GM21576 (cell line): ENCODE data around the gene TMEM240.
"Not testable (repeated sequence)": the region's sequence is repeated elsewhere in the genome, so short reads cannot be mapped to it uniquely, and the experiment has no call there.

Experiments
- ATAC-seq: cut with Tn5 transposase; IDR thresholded peaks from one replicate; pipeline ENCODE4 v1.9.1; 2021; ENCODE audit warnings: mild to moderate bottlenecking, moderate library complexity; ENCODE audit not compliant: unreplicated experiment

The TMEM240 gene

GRCh38 chr1:1558591-1558990, 18.2 kb upstream of the TMEM240 start:
- ATAC-seq = no peak

GRCh38 chr1:1557688-1558087, 17.3 kb upstream of the TMEM240 start:
- not testable (repeated sequence) for ATAC-seq

- not testable (repeated sequence) for ATAC-seq
These were observed 16.5 kb upstream of the TMEM240 start for GRCh38 chr1:1556961-1557360.

GRCh38 chr1:1556505-1556904, 16.1 kb upstream of the TMEM240 start:
- ATAC-seq = no peak

- no peak for ATAC-seq
These were observed 14.8 kb upstream of the TMEM240 start for GRCh38 chr1:1554926-1555915.

GRCh38 chr1:1554550-1554925, 14.1 kb upstream of the TMEM240 start:
- ATAC-seq = no peak

GRCh38 chr1:1553821-1554494, 13.5 kb upstream of the TMEM240 start:
- no peak for ATAC-seq

GRCh38 chr1:1552263-1552639, 11.8 kb upstream of the TMEM240 start:
- no peak for ATAC-seq

GRCh38 chr1:1551524-1552262, 11.3 kb upstream of the TMEM240 start:
- no peak for ATAC-seq

GRCh38 chr1:1550591-1551432, 10.4 kb upstream of the TMEM240 start:
- ATAC-seq = no peak

- ATAC-seq = no peak
These were observed 9.7 kb upstream of the TMEM240 start for GRCh38 chr1:1550087-1550486.

GRCh38 chr1:1548591-1548990, 8.2 kb upstream of the TMEM240 start:
- ATAC-seq = no peak

GRCh38 chr1:1547476-1547875, 7.1 kb upstream of the TMEM240 start:
- no peak for ATAC-seq

- no peak for ATAC-seq
These were observed 6.6 kb upstream of the TMEM240 start for GRCh38 chr1:1547011-1547410.

GRCh38 chr1:1545946-1546737, 5.7 kb upstream of the TMEM240 start:
- ATAC-seq = no peak

GRCh38 chr1:1544544-1544943, 4.1 kb upstream of the TMEM240 start:
- ATAC-seq = no peak

- ATAC-seq = no peak
These were observed 3.3 kb upstream of the TMEM240 start for GRCh38 chr1:1543706-1544099.

- no peak for ATAC-seq
These were observed 2.6 kb upstream of the TMEM240 start for GRCh38 chr1:1542766-1543705.
